Activated naive CD4-positive, alpha-beta T cell (primary cell): Measurements from ENCODE around the gene FAM76B.

Experiments
- DNase-seq, 4 experiments: peaks; one replicate each; lab custom pipeline; 2025; lab: John Stamatoyannopoulos, UW

Gene FAM76B

GRCh38 chr11:95732930-95733602 lies 56.5 kb downstream of the FAM76B start:
- DNase-seq = no peak

GRCh38 chr11:95729462-95729861 lies 60.1 kb downstream of the FAM76B start:
- no peak for DNase-seq

- no peak for DNase-seq
These were observed 60.8 kb downstream of the FAM76B start for GRCh38 chr11:95728790-95729189.

GRCh38 chr11:95728094-95728493 lies 61.5 kb downstream of the FAM76B start:
- DNase-seq = no peak

- DNase-seq = no peak
These were observed 62.0 kb downstream of the FAM76B start for GRCh38 chr11:95727620-95728019.

- no peak for DNase-seq
These were observed 62.5 kb downstream of the FAM76B start for GRCh38 chr11:95727111-95727510.

GRCh38 chr11:95725196-95725595 lies 64.4 kb downstream of the FAM76B start:
- no peak for DNase-seq

- DNase-seq = no peak
These were observed 66.1 kb downstream of the FAM76B start for GRCh38 chr11:95723361-95723942.

- DNase-seq = no peak
These were observed 69.4 kb downstream of the FAM76B start for GRCh38 chr11:95720195-95720594.
